ENCODE data around the gene PMEPA1. TPM values are rescaled to one million over a fixed set of nuclear protein-coding genes. Genes with fewer than 3 reads are reported as not detected.

PMEPA1 gene
- total and polyA plus RNA-seq, 7 experiments from 2014 or later: 0.44 to 10.0 (median 8.7) TPM

GRCh38 chr20:57658833-57659516 lies 50.8 kb downstream of the PMEPA1 start:
- H3K4me3 Mint-ChIP-seq: peak overlapping the region in 3 of 10 donors; percentile 29 to 75 (median 72)
- intact Hi-C loops (cut with micrococcal nuclease): loop anchor here in 1 of 2 donors (1.0 kb wide), 1 partner anchor 51 kb away; the partner anchor contains the start of gene PMEPA1
- no peaks in the 10 kb centered on the region for H3K36me3 ChIP-seq (ENCODE audit: control insufficient read depth in 2 of 3, insufficient read depth in 3 of 3, low read length in 3 of 3)
- H3K9me3 ChIP-seq (ENCODE audit: control insufficient read depth in 2 of 3, low read length in 3 of 3): no peaks in the 10 kb centered on the region
- ATAC-seq: no peak
- H3K4me1 Mint-ChIP-seq: peaks cover 11 to 49% (median 34%) of the 10 kb centered on the region in 7 donors
- H3K27me3 ChIP-seq (ENCODE audit: control insufficient read depth in 2 of 2, insufficient read depth in 2 of 2, low read length in 2 of 2): no peaks in the 10 kb centered on the region
- H3K4me1 ChIP-seq (ENCODE audit: control insufficient read depth in 2 of 2, insufficient read depth in 2 of 2, low read length in 2 of 2): peaks cover 13 to 17% of the 10 kb centered on the region in 2 donors
- peaks cover 0 to 7% (median 0%) of the 10 kb centered on the region in 11 donors for H3K9me3 Mint-ChIP-seq
- no peak overlapping the region for H3K27ac ChIP-seq (ENCODE audit: low read depth, low read length)
- H3K27me3 Mint-ChIP-seq: peaks cover 0 to 1% (median 0%) of the 10 kb centered on the region in 5 donors
- CTCF ChIA-PET: interaction anchor here (1.2 kb wide), 1 partner anchor 22 kb away, joined by 3 read pairs; no protein-coding TSS in a partner anchor
- DNase-seq: peak in 2 of 9 donors; percentile 2 to 19
- peaks cover 0 to 3% (median 0%) of the 10 kb centered on the region in 5 donors for H3K36me3 Mint-ChIP-seq
- POLR2A ChIA-PET: interaction anchor here (0.7 to 2.5 kb wide), 3 partner anchors 17 to 267 kb away, joined by 3 to 12 read pairs (median 5); no protein-coding TSS in a partner anchor
- no peak overlapping the region for H3K4me3 ChIP-seq (ENCODE audit: low read length)
- H3K27ac Mint-ChIP-seq: peak overlapping the region in 6 of 9 donors; percentile 25 to 86 (median 57)

- no peak for ATAC-seq
- intact Hi-C loops (cut with micrococcal nuclease): loop anchor here in 1 of 2 donors (1.0 kb wide), 1 partner anchor 52 kb away; the partner anchor contains the start of gene PMEPA1
- peaks cover 0 to 1% (median 0%) of the 10 kb centered on the region in 5 donors for H3K27me3 Mint-ChIP-seq
- no peak overlapping the region for H3K4me3 ChIP-seq (ENCODE audit: low read length)
- peaks cover 13 to 17% of the 10 kb centered on the region in 2 donors for H3K4me1 ChIP-seq (ENCODE audit: control insufficient read depth in 2 of 2, insufficient read depth in 2 of 2, low read length in 2 of 2)
- peaks cover 0 to 3% (median 0%) of the 10 kb centered on the region in 5 donors for H3K36me3 Mint-ChIP-seq
- no peaks in the 10 kb centered on the region for H3K9me3 ChIP-seq (ENCODE audit: control insufficient read depth in 2 of 3, low read length in 3 of 3)
- peak overlapping the region in 8 of 10 donors; percentile 43 to 77 (median 70) for H3K4me3 Mint-ChIP-seq
- no peaks in the 10 kb centered on the region for H3K27me3 ChIP-seq (ENCODE audit: control insufficient read depth in 2 of 2, insufficient read depth in 2 of 2, low read length in 2 of 2)
- H3K27ac Mint-ChIP-seq: peak overlapping the region in 8 of 9 donors; percentile 23 to 95 (median 84)
- DNase-seq: peak in 1 of 9 donors; percentile 1
- H3K36me3 ChIP-seq (ENCODE audit: control insufficient read depth in 2 of 3, insufficient read depth in 3 of 3, low read length in 3 of 3): no peaks in the 10 kb centered on the region
- ChIA-PET CTCF (no interaction called here), POLR2A (interaction anchor here (2.5 kb wide), 1 partner anchor 29 kb away, joined by 12 read pairs; no protein-coding TSS in a partner anchor)
- peaks cover 11 to 49% (median 34%) of the 10 kb centered on the region in 7 donors for H3K4me1 Mint-ChIP-seq
- H3K9me3 Mint-ChIP-seq: peaks cover 0 to 7% (median 0%) of the 10 kb centered on the region in 11 donors
- no peak overlapping the region for H3K27ac ChIP-seq (ENCODE audit: low read depth, low read length)
Observed at GRCh38 chr20:57658447-57658832, 51.4 kb downstream of the PMEPA1 start.

GRCh38 chr20:57657535-57658446 lies 52.0 kb downstream of the PMEPA1 start:
- peak overlapping the region; percentile 33 to 77 (median 68) for H3K4me3 Mint-ChIP-seq
- ATAC-seq: peak; percentile 73
- H3K27ac Mint-ChIP-seq: peak overlapping the region; percentile 61 to 95 (median 86)
- peaks cover 0 to 3% (median 0%) of the 10 kb centered on the region in 5 donors for H3K36me3 Mint-ChIP-seq
- Histone ChIP-seq H3K4me1 (ENCODE audit: control insufficient read depth in 2 of 2, insufficient read depth in 2 of 2, low read length in 2 of 2) (peaks cover 13 to 17% of the 10 kb centered on the region in 2 donors), H3K36me3 (ENCODE audit: control insufficient read depth in 2 of 3, insufficient read depth in 3 of 3, low read length in 3 of 3) (no peaks in the 10 kb centered on the region), H3K27ac (ENCODE audit: low read depth, low read length) (peak overlapping the region; percentile 46), H3K27me3 (ENCODE audit: control insufficient read depth in 2 of 2, insufficient read depth in 2 of 2, low read length in 2 of 2) (no peaks in the 10 kb centered on the region), H3K9me3 (ENCODE audit: control insufficient read depth in 2 of 3, low read length in 3 of 3) (no peaks in the 10 kb centered on the region), H3K4me3 (ENCODE audit: low read length) (no peak overlapping the region)
- ChIA-PET POLR2A (interaction anchor here (1.2 to 2.5 kb wide), 2 partner anchors 28 to 30 kb away, joined by 5 to 12 read pairs; no protein-coding TSS in a partner anchor), CTCF (no interaction called here)
- H3K4me1 Mint-ChIP-seq: peaks cover 11 to 49% (median 34%) of the 10 kb centered on the region in 7 donors
- peak; percentile 20 to 75 (median 66) for DNase-seq
- intact Hi-C loops (cut with micrococcal nuclease): loop anchor here in 1 of 2 donors (1.0 kb wide), 1 partner anchor 53 kb away; the partner anchor contains the start of gene PMEPA1
- peaks cover 0 to 1% (median 0%) of the 10 kb centered on the region in 5 donors for H3K27me3 Mint-ChIP-seq
- peaks cover 0 to 7% (median 0%) of the 10 kb centered on the region in 11 donors for H3K9me3 Mint-ChIP-seq

GRCh38 chr20:57656821-57657534 lies 52.8 kb downstream of the PMEPA1 start:
- Histone ChIP-seq H3K4me1 (ENCODE audit: control insufficient read depth in 2 of 2, insufficient read depth in 2 of 2, low read length in 2 of 2) (peaks cover 13 to 17% of the 10 kb centered on the region in 2 donors), H3K9me3 (ENCODE audit: control insufficient read depth in 2 of 3, low read length in 3 of 3) (no peaks in the 10 kb centered on the region), H3K4me3 (ENCODE audit: low read length) (no peak overlapping the region), H3K27me3 (ENCODE audit: control insufficient read depth in 2 of 2, insufficient read depth in 2 of 2, low read length in 2 of 2) (no peaks in the 10 kb centered on the region), H3K27ac (ENCODE audit: low read depth, low read length) (peak overlapping the region; percentile 46), H3K36me3 (ENCODE audit: control insufficient read depth in 2 of 3, insufficient read depth in 3 of 3, low read length in 3 of 3) (peaks cover 0 to 7% (median 0%) of the 10 kb centered on the region in 3 experiments)
- Mint-ChIP-seq H3K36me3 (peaks cover 0 to 3% (median 0%) of the 10 kb centered on the region in 5 donors), H3K4me1 (peaks cover 11 to 49% (median 34%) of the 10 kb centered on the region in 7 donors), H3K4me3 (peak overlapping the region in 1 of 10 donors; percentile 75), H3K27ac (peak overlapping the region in 2 of 9 donors; percentile 59 to 83), H3K9me3 (peaks cover 0 to 7% (median 0%) of the 10 kb centered on the region in 11 donors), H3K27me3 (peaks cover 0 to 1% (median 0%) of the 10 kb centered on the region in 5 donors)
- ATAC-seq (no peak), DNase-seq (peak in 2 of 9 donors; percentile 6 to 8)
- ChIA-PET POLR2A (interaction anchor here (1.0 to 2.5 kb wide), 4 partner anchors 27 to 54 kb away, joined by 3 to 12 read pairs (median 6); partner anchors contain the start of gene ZBP1), CTCF (interaction anchor here (0.5 to 1.0 kb wide), 2 partner anchors 26 to 34 kb away, joined by 3 to 4 read pairs; no protein-coding TSS in a partner anchor)
- intact Hi-C loops (cut with micrococcal nuclease): no loop called here

GRCh38 chr20:57656252-57656820 lies 53.5 kb downstream of the PMEPA1 start:
- Mint-ChIP-seq H3K36me3 (peaks cover 0 to 3% (median 0%) of the 10 kb centered on the region in 5 donors), H3K4me1 (peaks cover 11 to 49% (median 34%) of the 10 kb centered on the region in 7 donors), H3K27ac (peak overlapping the region in 2 of 9 donors; percentile 32 to 59), H3K4me3 (peak overlapping the region in 1 of 10 donors; percentile 75), H3K9me3 (peaks cover 0 to 7% (median 0%) of the 10 kb centered on the region in 11 donors), H3K27me3 (peaks cover 0 to 1% (median 0%) of the 10 kb centered on the region in 5 donors)
- peaks cover 13 to 17% of the 10 kb centered on the region in 2 donors for H3K4me1 ChIP-seq (ENCODE audit: control insufficient read depth in 2 of 2, insufficient read depth in 2 of 2, low read length in 2 of 2)
- intact Hi-C loops (cut with micrococcal nuclease): no loop called here
- H3K9me3 ChIP-seq (ENCODE audit: control insufficient read depth in 2 of 3, low read length in 3 of 3): no peaks in the 10 kb centered on the region
- ChIA-PET POLR2A (interaction anchor here (1.0 to 2.5 kb wide), 3 partner anchors 26 to 54 kb away, joined by 3 to 12 read pairs (median 8); partner anchors contain the start of gene ZBP1), CTCF (interaction anchor here (1.0 to 1.4 kb wide), 2 partner anchors 27 to 33 kb away, joined by 3 to 6 read pairs; no protein-coding TSS in a partner anchor)
- no peak overlapping the region for H3K4me3 ChIP-seq (ENCODE audit: low read length)
- DNase-seq (peak in 1 of 9 donors; percentile 16), ATAC-seq (no peak)
- no peaks in the 10 kb centered on the region for H3K27me3 ChIP-seq (ENCODE audit: control insufficient read depth in 2 of 2, insufficient read depth in 2 of 2, low read length in 2 of 2)
- peaks cover 0 to 10% (median 0%) of the 10 kb centered on the region in 3 experiments for H3K36me3 ChIP-seq (ENCODE audit: control insufficient read depth in 2 of 3, insufficient read depth in 3 of 3, low read length in 3 of 3)
- no peak overlapping the region for H3K27ac ChIP-seq (ENCODE audit: low read depth, low read length)

All from naive thymus-derived CD4-positive, alpha-beta T cell (primary cell).